Stimulated activated CD8-positive, alpha-beta memory T cell treated with anti-CD3 and anti-CD28 coated beads, Interleukin-12 subunit alpha, Interleukin-12 subunit beta, amount 100 ng/mL, for 1 hour (primary cell): ENCODE data around the gene FIBP.
"Not testable (repeated sequence)": the region's sequence is repeated elsewhere in the genome, so short reads cannot be mapped to it uniquely, and the experiment has no call there.

Source experiments
- DNase-seq: peaks from one replicate; pipeline ENCODE4 v3.0.0-alpha.2; 2020; ENCODE audit warnings: low read depth

Gene FIBP

GRCh38 chr11:65915101-65915820 is 27.0 kb upstream of the FIBP start:
- DNase-seq, result no peak

- no peak for DNase-seq
Measured at GRCh38 chr11:65912845-65913244, 24.6 kb upstream of the FIBP start.

GRCh38 chr11:65911682-65912568 is 23.7 kb upstream of the FIBP start:
- no peak for DNase-seq

- DNase-seq, result no peak
Measured at GRCh38 chr11:65907878-65908277, 19.6 kb upstream of the FIBP start.

GRCh38 chr11:65906602-65907001 is 18.3 kb upstream of the FIBP start:
- DNase-seq, result no peak

GRCh38 chr11:65903715-65904114 is 15.4 kb upstream of the FIBP start:
- no peak for DNase-seq

- no peak for DNase-seq
Measured at GRCh38 chr11:65903068-65903481, 14.8 kb upstream of the FIBP start.

GRCh38 chr11:65900899-65901180 is 12.6 kb upstream of the FIBP start:
- DNase-seq, result no peak

- DNase-seq, result peak; percentile 84
Measured at GRCh38 chr11:65900125-65900898, 12.0 kb upstream of the FIBP start, which contains the start of gene FOSL1. TSS of gene FOSL1 (minus strand) at chr11:65900388. CDS start at chr11:65900339, 49 bp downstream.

- peak; percentile 52 for DNase-seq
Measured at GRCh38 chr11:65899356-65900124, 11.3 kb upstream of the FIBP start.

- no peak for DNase-seq
Measured at GRCh38 chr11:65898656-65899355, 10.5 kb upstream of the FIBP start.

- DNase-seq, result no peak
Measured at GRCh38 chr11:65897020-65897471, 8.8 kb upstream of the FIBP start.

GRCh38 chr11:65896034-65896999 is 8.0 kb upstream of the FIBP start:
- DNase-seq, result no peak

GRCh38 chr11:65895482-65895981 is 7.3 kb upstream of the FIBP start:
- no peak for DNase-seq

GRCh38 chr11:65894034-65894591 is 5.8 kb upstream of the FIBP start:
- no peak for DNase-seq

- no peak for DNase-seq
Measured at GRCh38 chr11:65892661-65893317, 4.5 kb upstream of the FIBP start.

GRCh38 chr11:65892137-65892540 is 3.9 kb upstream of the FIBP start:
- not testable (repeated sequence) for DNase-seq

- DNase-seq, result no peak
Measured at GRCh38 chr11:65891219-65892136, 3.2 kb upstream of the FIBP start.
